HG03196 (cell line): ENCODE measurements around the gene PRR33.

Experiments used
- ATAC-seq: cut with Tn5 transposase; IDR thresholded peaks from one replicate; pipeline ENCODE4 v1.9.1; 2021; ENCODE audit not compliant: unreplicated experiment

PRR33 gene

DNA sequence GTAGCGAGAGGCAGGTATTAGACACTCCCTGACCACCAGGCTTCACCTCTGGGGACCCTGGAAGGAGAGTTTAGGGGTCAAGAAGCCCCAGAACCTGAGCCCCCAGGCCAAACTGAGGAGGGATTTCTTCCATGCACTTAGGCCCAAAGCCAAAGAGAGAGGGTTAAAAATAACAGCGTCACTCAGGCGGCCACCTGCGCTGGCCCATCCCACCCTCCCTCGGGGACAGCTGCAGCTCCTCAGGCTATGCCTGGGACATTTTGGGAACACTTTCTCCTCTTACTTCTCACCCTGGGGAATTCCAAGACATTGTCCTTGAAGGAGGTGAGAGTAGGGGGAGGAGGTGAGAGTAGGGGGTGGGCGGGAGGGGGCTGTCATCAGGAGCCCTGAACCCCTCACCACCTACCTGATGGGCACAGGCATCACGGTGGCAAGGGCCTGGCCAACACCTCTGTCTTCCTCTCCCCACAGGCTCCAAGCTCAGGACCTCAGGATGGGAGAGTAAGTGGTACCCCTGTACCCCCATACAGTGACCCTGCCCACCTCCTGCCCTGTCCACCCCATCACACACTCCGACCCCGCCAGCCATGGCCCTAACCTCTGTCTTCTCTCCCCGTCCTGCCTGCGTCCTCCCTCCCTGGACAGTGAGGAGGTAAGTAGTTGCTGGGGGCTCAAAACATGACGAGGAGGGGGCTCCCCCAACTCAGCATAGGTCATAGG is 52.3 kb downstream of the PRR33 start:
- ATAC-seq, result no peak

DNA sequence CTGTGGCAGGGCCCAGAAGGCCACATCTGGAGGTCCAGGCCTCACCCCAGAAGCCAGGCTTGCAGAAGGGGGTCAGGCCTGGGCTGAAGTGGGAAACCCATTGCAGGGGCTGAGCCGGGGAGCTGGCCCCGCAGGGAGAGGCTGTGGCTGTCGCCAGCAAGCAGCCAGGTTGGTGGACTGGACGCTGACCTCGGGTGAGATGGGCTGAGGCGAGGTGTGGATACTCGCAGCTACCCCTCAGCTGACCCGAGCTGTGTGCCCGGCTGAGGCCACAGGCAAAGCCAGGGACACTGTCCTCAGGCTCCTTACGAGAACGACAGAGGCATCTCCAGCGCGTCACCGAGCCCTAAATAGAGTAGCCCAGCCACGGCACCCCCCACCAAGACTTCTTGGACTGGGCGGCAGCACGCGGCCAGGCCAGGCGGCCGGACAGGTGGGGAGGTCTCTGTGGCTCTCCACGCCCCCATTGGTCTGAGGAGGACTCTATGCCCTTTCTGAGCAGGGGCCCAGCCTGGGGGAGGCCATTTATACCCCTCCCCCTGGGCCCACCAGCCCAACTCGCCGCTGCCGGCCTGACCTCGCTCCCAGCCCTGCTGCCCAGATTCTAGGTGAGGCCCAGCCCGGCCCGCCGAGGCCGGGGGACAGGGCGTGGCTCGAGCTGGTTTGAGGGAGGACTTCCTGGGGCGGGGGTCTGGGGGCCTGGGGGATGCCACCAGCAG is 53.1 kb downstream of the PRR33 start, which contains the start of gene TNNI2:
Gene TNNI2 (plus strand): TSS at position 556 of the 719 bp plus-strand sequence. CDS start 716 bp downstream, outside the sequence.
- no peak for ATAC-seq
